Measurements from ENCODE around the gene KDM4E.
"Not testable (repeated sequence)": the region's sequence is repeated elsewhere in the genome, so short reads cannot be mapped to it uniquely, and the experiment has no call there.

Gene KDM4E

DNA sequence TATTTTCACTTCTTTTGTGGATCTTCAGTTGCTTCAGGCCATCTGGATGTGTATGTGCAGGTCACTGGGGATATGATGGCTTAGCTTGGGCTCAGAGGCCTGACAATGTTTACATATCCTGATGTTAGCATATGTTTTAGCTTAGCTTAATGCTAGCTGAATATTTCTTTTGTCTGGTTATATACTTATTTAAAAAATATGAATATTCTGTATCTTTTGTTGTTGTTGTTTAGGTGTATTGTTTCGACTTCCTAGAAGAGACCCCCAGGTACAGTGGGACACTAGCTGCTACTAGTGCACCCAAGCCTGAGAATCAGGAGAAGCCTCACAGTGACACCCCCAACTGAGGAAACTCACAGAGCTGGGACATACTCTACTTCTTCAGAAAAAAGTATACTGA is at the start of gene KDM4E:
Gene KDM4E, plus strand, starts transcription at position 301 of the 400 bp plus-strand sequence. CDS start 300 bp downstream, outside the sequence.
- no peak for DNase-seq (ENCODE audit: low spot score in 2 of 2)
- no peaks in the 10 kb centered on the region for H3K27me3 Mint-ChIP-seq

DNA sequence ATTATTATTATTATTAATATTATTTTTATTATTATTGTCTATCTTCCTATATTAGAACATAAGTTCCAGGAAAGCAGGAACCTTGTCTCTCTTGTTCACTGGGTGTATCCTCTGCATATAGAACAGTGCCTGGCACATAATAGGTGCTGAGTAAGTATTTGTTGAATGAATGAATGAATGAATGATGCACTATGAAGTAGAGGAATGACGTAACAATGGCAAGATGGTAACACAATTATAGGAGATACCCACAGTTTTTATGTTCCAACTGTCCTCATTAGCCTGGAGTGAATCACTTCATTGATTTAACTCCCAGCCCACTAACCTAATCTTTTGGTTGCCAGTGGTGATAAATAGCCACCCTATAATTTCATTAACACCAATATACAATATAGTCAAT is 49.5 kb upstream of the KDM4E start:
- H3K4me3 Mint-ChIP-seq: peak overlapping the region; percentile 89
- H3K4me1 Mint-ChIP-seq: peaks cover 11% of the 10 kb centered on the region
- no peaks in the 10 kb centered on the region for H3K9me3 Mint-ChIP-seq
- H3K27me3 Mint-ChIP-seq: no peaks in the 10 kb centered on the region
- ATAC-seq (replicated peaks; ENCODE audit: extremely low read depth, poor library complexity, severe bottlenecking) (no peak), DNase-seq (ENCODE audit: low spot score in 2 of 2) (no peak)
- no peak overlapping the region for H3K27ac Mint-ChIP-seq (ENCODE audit: low read depth)
- peaks cover 21% of the 10 kb centered on the region for H3K36me3 Mint-ChIP-seq (ENCODE audit: insufficient read depth)

More for the DNA sequence above, at the start of gene KDM4E:
- H3K4me1 Mint-ChIP-seq: no peaks in the 10 kb centered on the region
- H3K4me3 Mint-ChIP-seq: no peak within 1 kb of the TSS
- no peak within 1 kb of the TSS for H3K27ac Mint-ChIP-seq (ENCODE audit: low read depth)
- ATAC-seq (replicated peaks; ENCODE audit: extremely low read depth, poor library complexity, severe bottlenecking): no peak
- H3K9me3 Mint-ChIP-seq: no peaks in the 10 kb centered on the region
- no peaks in the 10 kb centered on the region for H3K36me3 Mint-ChIP-seq (ENCODE audit: insufficient read depth)

DNA sequence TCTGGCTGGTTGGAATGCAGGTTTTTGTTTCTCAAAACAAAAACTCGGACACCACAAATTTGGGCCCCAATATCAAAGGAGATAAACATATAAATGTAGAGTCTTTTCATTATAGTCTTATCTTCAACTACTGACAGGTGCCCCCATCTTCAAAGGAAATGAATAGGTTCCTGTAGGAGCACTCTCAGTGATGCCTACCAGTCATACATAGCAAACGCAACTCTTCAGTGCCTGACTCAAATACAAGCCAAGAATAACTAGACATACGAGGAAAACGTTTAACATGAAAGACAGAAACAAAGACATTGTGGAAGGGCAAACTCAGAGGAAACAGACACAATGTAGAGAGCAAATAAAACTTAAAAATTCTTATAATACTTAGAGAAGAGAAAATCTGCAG is 37.7 kb upstream of the KDM4E start:
- peaks cover 67% of the 10 kb centered on the region for H3K27me3 Mint-ChIP-seq

DNA sequence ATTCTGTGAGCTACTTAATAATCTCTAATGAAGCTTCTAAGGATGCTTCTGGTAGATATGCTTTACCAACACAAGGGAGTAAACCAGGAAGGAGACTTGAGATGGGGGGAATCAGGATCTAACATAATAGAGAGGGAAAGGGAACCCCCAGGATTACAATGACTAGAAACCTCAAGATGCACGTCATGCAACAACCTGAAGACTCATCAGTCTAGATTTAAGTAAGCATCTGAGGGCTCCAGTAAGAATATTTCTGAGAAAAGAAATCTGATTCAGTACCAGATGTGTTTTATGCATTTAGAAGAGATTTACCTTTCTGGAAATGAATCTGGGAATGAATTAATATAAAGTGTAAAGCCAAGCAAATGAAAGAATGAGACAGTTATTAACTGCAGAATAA is 36.3 kb upstream of the KDM4E start:
- Mint-ChIP-seq H3K4me3 (no peak overlapping the region), H3K4me1 (no peaks in the 10 kb centered on the region), H3K36me3 (ENCODE audit: insufficient read depth) (no peaks in the 10 kb centered on the region), H3K27ac (ENCODE audit: low read depth) (no peak overlapping the region), H3K27me3 (peaks cover 59% of the 10 kb centered on the region), H3K9me3 (no peaks in the 10 kb centered on the region)
- ATAC-seq (replicated peaks; ENCODE audit: extremely low read depth, poor library complexity, severe bottlenecking): no peak
- DNase-seq (ENCODE audit: low spot score in 2 of 2): no peak

More for the DNA sequence above, 37.7 kb upstream of the KDM4E start:
- no peak overlapping the region for H3K27ac Mint-ChIP-seq (ENCODE audit: low read depth)
- no peak for DNase-seq (ENCODE audit: low spot score in 2 of 2)
- no peak overlapping the region for H3K4me3 Mint-ChIP-seq
- no peak for ATAC-seq (replicated peaks; ENCODE audit: extremely low read depth, poor library complexity, severe bottlenecking)
- no peaks in the 10 kb centered on the region for H3K36me3 Mint-ChIP-seq (ENCODE audit: insufficient read depth)
- no peaks in the 10 kb centered on the region for H3K9me3 Mint-ChIP-seq
- H3K4me1 Mint-ChIP-seq: no peaks in the 10 kb centered on the region

DNA sequence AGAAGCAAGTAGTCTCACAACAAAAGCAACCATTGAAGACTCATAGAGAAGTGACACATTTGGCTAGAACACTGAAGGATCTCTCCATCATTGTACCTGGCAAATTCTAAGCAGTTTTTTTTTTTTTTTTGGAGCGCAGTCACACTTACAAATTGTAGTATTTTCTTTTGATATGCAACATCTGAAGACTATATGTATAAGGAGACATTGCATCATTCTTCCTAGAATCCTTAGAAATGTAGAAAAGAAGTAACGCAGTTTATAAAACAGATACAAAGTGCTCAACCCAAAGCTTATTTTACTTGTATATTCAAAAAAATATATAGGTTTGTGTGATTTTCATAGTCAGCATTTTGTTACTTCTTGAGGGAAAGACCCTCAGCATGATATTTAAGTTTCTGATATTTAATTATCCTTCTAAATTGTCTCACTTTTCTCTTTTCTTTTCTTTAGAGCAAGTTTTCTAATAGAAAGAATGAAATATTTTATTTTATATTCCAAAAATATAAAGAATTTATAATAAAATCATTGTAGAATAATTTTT is 31.6 kb upstream of the KDM4E start:
- ATAC-seq (replicated peaks; ENCODE audit: extremely low read depth, poor library complexity, severe bottlenecking) (no peak), DNase-seq (ENCODE audit: low spot score in 2 of 2) (no peak)
- no peak overlapping the region for H3K27ac Mint-ChIP-seq (ENCODE audit: low read depth)
- no peaks in the 10 kb centered on the region for H3K4me1 Mint-ChIP-seq
- no peak overlapping the region for H3K4me3 Mint-ChIP-seq
- H3K9me3 Mint-ChIP-seq: no peaks in the 10 kb centered on the region
- no peaks in the 10 kb centered on the region for H3K36me3 Mint-ChIP-seq (ENCODE audit: insufficient read depth)
- H3K27me3 Mint-ChIP-seq: peaks cover 29% of the 10 kb centered on the region

DNA sequence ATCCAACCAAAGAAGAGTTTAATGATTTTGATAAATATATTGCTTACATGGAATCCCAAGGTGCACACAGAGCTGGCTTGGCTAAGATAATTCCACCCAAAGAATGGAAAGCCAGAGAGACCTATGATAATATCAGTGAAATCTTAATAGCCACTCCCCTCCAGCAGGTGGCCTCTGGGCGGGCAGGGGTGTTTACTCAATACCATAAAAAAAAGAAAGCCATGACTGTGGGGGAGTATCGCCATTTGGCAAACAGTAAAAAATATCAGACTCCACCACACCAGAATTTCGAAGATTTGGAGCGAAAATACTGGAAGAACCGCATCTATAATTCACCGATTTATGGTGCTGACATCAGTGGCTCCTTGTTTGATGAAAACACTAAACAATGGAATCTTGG is 27.6 kb upstream of the KDM4E start:
- Mint-ChIP-seq H3K4me1 (no peaks in the 10 kb centered on the region), H3K9me3 (no peaks in the 10 kb centered on the region), H3K4me3 (no peak overlapping the region), H3K27me3 (no peaks in the 10 kb centered on the region), H3K36me3 (ENCODE audit: insufficient read depth) (no peaks in the 10 kb centered on the region), H3K27ac (ENCODE audit: low read depth) (no peak overlapping the region)
- ATAC-seq (replicated peaks; ENCODE audit: extremely low read depth, poor library complexity, severe bottlenecking) (no peak), DNase-seq (ENCODE audit: low spot score in 2 of 2) (no peak)

DNA sequence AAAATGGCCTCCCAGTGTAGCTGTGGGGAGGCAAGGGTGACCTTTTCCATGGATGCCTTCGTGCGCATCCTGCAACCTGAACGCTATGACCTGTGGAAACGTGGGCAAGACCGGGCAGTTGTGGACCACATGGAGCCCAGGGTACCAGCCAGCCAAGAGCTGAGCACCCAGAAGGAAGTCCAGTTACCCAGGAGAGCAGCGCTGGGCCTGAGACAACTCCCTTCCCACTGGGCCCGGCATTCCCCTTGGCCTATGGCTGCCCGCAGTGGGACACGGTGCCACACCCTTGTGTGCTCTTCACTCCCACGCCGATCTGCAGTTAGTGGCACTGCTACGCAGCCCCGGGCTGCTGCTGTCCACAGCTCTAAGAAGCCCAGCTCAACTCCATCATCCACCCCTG is 26.8 kb upstream of the KDM4E start:
- ATAC-seq (replicated peaks; ENCODE audit: extremely low read depth, poor library complexity, severe bottlenecking) (no peak), DNase-seq (ENCODE audit: low spot score in 2 of 2) (no peak)
- no peak overlapping the region for H3K27ac Mint-ChIP-seq (ENCODE audit: low read depth)
- H3K27me3 Mint-ChIP-seq: no peaks in the 10 kb centered on the region
- no peaks in the 10 kb centered on the region for H3K9me3 Mint-ChIP-seq
- H3K4me1 Mint-ChIP-seq: no peaks in the 10 kb centered on the region
- H3K36me3 Mint-ChIP-seq (ENCODE audit: insufficient read depth): no peaks in the 10 kb centered on the region
- no peak overlapping the region for H3K4me3 Mint-ChIP-seq

DNA sequence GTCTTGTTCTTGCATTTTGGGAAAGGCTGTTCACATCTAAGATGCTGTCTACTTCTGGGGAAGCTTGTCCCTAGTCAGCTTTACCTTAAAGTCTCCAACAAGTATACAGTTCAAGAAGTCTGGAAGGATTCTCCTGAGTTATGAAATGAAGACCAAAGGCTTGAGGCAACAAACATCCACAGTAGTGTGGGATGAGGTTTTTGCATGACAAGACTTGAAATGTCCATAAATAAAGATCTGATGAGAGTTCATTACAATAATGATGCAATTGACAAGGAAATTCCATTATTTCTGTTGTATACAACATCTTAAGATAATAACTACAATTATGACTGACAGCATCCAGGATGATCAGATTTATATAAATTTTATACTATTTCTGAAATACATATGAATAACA is 21.3 kb upstream of the KDM4E start:
- H3K36me3 Mint-ChIP-seq (ENCODE audit: insufficient read depth): no peaks in the 10 kb centered on the region
- DNase-seq (ENCODE audit: low spot score in 2 of 2) (no peak), ATAC-seq (replicated peaks; ENCODE audit: extremely low read depth, poor library complexity, severe bottlenecking) (no peak)
- no peak overlapping the region for H3K4me3 Mint-ChIP-seq
- no peaks in the 10 kb centered on the region for H3K9me3 Mint-ChIP-seq
- H3K27ac Mint-ChIP-seq (ENCODE audit: low read depth): no peak overlapping the region
- H3K4me1 Mint-ChIP-seq: no peaks in the 10 kb centered on the region
- peaks cover 32% of the 10 kb centered on the region for H3K27me3 Mint-ChIP-seq

DNA sequence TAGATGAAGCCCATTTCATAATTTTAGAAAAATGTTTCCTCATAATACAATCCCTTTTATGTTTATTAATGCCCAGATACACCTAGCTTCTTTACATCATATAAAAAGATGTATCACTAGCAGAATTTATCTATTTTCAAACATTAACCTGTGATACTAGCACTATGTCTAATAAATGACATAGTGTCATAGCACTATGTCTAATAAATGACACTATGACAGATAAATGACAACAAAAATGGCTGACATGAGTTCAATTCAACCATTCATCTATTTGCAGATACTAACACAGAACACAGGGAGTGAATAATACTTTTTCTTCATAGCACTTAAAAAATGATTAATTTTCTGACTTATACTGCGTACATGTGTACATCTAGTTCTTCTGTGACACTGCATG is 19.4 kb upstream of the KDM4E start:
- Mint-ChIP-seq H3K9me3 (no peaks in the 10 kb centered on the region), H3K27ac (ENCODE audit: low read depth) (no peak overlapping the region), H3K27me3 (peaks cover 48% of the 10 kb centered on the region), H3K36me3 (ENCODE audit: insufficient read depth) (no peaks in the 10 kb centered on the region), H3K4me3 (no peak overlapping the region), H3K4me1 (no peaks in the 10 kb centered on the region)
- ATAC-seq (replicated peaks; ENCODE audit: extremely low read depth, poor library complexity, severe bottlenecking): no peak
- DNase-seq (ENCODE audit: low spot score in 2 of 2): no peak

DNA sequence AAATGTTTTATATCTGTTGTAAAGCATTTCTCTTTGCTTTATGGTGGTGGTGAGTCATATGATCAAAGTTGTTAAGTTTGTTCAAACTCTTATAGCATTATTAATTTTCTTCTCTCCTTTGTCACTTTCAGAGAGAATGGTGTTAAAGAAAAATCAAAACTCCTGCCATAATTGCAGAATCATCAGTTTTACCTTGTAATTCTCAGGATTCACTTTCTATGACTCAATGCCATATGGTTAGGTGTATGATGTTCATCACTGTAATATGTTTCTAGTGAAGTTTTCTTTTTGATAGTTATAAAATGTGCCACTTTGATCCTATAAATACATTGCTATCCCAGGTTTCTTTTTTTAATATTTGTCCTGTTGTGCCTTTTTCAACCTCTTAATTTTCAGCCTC is 13.7 kb upstream of the KDM4E start:
- no peak for DNase-seq (ENCODE audit: low spot score in 2 of 2)
- Mint-ChIP-seq H3K9me3 (no peaks in the 10 kb centered on the region), H3K27me3 (peaks cover 66% of the 10 kb centered on the region), H3K4me1 (no peaks in the 10 kb centered on the region), H3K27ac (ENCODE audit: low read depth) (no peak overlapping the region), H3K36me3 (ENCODE audit: insufficient read depth) (no peaks in the 10 kb centered on the region), H3K4me3 (no peak overlapping the region)
- ATAC-seq (replicated peaks; ENCODE audit: extremely low read depth, poor library complexity, severe bottlenecking): no peak

DNA sequence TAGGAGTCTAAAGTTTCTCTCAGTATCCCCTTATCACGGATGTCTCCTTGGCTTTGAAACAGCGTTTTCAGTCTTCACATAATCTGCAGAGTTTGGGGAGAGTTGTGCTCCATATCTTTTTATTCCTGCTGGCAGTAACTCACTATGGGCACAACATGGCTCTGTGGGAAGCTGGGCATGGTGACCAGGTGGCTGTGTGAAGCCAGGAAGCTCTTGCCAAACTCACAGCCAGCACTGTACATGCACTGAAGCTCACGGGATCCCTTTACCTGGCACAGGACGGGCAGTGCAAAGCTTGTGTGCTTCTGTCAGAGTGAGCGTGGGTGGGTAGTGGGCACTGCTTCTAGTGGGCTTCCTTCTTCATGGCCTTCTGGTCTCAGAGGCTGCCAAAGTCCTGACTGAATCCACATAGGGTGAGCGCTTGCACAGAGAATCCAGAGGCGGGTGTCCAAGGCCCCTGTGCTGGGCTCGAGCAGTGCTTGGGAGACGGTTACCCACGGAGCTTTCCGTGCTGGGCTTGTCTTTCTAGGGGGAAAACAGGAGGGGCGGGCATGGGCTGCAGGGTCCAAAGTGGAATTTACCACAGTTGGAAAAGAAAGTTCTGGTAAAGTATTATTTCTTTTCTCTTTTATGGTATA is 10.8 kb upstream of the KDM4E start:
- ATAC-seq (replicated peaks; ENCODE audit: extremely low read depth, poor library complexity, severe bottlenecking) (no peak), DNase-seq (ENCODE audit: low spot score in 2 of 2) (no peak)
- Mint-ChIP-seq H3K4me3 (no peak overlapping the region), H3K9me3 (no peaks in the 10 kb centered on the region), H3K4me1 (no peaks in the 10 kb centered on the region), H3K27me3 (peaks cover 43% of the 10 kb centered on the region), H3K36me3 (ENCODE audit: insufficient read depth) (no peaks in the 10 kb centered on the region), H3K27ac (ENCODE audit: low read depth) (no peak overlapping the region)

DNA sequence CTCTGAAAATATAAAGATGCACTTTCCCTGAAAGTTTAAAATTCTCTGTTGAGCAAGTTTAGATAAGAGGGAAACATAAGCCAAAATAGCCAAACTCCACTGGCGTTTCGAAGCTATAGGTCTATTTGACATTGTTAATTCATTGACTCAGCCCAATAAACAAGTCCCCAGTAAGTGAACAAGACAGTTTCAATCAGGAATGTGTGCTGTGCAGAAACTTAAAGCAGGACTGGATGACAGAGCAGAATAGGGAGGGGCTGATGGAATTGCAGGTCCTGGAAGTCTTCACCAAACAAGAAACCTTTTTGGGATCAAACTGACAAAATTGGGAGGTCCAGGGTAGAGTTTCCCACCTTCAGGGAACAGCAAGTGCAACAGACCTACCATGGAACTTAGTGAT is 8.9 kb upstream of the KDM4E start:
- peaks cover 28% of the 10 kb centered on the region for H3K27me3 Mint-ChIP-seq
- DNase-seq (ENCODE audit: low spot score in 2 of 2) (no peak), ATAC-seq (replicated peaks; ENCODE audit: extremely low read depth, poor library complexity, severe bottlenecking) (no peak)
- no peak overlapping the region for H3K4me3 Mint-ChIP-seq
- no peaks in the 10 kb centered on the region for H3K4me1 Mint-ChIP-seq
- no peak overlapping the region for H3K27ac Mint-ChIP-seq (ENCODE audit: low read depth)
- no peaks in the 10 kb centered on the region for H3K9me3 Mint-ChIP-seq
- no peaks in the 10 kb centered on the region for H3K36me3 Mint-ChIP-seq (ENCODE audit: insufficient read depth)

DNA sequence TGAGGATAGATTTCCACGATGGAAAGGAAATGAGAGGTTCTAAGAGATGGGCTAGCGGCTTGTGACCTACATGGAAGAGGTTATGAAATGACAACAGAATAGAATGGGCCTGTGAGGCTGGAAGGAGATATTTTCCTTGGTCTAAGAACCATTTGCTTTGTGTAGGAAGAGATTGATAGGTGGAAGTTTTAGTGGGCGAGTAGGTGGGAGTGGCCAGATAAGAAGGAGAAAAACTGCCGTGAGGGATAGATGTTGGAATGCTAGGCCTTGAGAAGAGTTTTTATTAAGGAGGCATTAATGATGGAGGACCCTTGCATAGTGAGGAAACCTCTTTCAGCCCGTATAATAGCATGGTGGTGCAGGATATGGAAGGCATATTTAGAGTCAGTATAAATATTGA is 3.6 kb upstream of the KDM4E start:
- H3K4me1 Mint-ChIP-seq; H3K36me3 Mint-ChIP-seq (ENCODE audit: insufficient read depth); H3K27ac Mint-ChIP-seq (ENCODE audit: low read depth); ATAC-seq (replicated peaks; ENCODE audit: extremely low read depth, poor library complexity, severe bottlenecking); H3K27me3 Mint-ChIP-seq; DNase-seq (ENCODE audit: low spot score in 2 of 2); H3K4me3 Mint-ChIP-seq; H3K9me3 Mint-ChIP-seq: not testable (repeated sequence)
